ENCODE results near the gene NHS.

GRCh38 chrX:17328837-17329236 lies 46.2 kb upstream of the NHS start:
- no peak for TF ChIP-seq CTCF (IDR thresholded peaks at IDR 0.05)
- no peak for TF ChIP-seq POLR2A (IDR thresholded peaks at IDR 0.05)
